ENCODE measurements around the gene FGD5.

- no peak for TF ChIP-seq EZH2 (IDR thresholded peaks at IDR 0.05; ENCODE audit: borderline replicate concordance, low read length)
- TF ChIP-seq CTCF (IDR thresholded peaks at IDR 0.05; ENCODE audit: low read length), result no peak
These were observed 49.0 kb upstream of the FGD5 start for GRCh38 chr3:14769544-14770325.
